Measurements from ENCODE around the gene STK32B.
"Not testable (repeated sequence)": the region's sequence is repeated elsewhere in the genome, so short reads cannot be mapped to it uniquely, and the experiment has no call there.

Gene STK32B

GRCh38 chr4:5277079-5277478, 225.8 kb downstream of the STK32B start:
- DNase-seq: no peak

- DNase-seq: no peak
These were observed 226.9 kb downstream of the STK32B start for GRCh38 chr4:5278213-5278612.

- not testable (repeated sequence) for DNase-seq
These were observed 228.8 kb downstream of the STK32B start for GRCh38 chr4:5280069-5280468.

- no peak for DNase-seq
These were observed 229.5 kb downstream of the STK32B start for GRCh38 chr4:5280828-5281227.

- DNase-seq: no peak
These were observed 232.6 kb downstream of the STK32B start for GRCh38 chr4:5283837-5284236.

- DNase-seq: no peak
These were observed 233.2 kb downstream of the STK32B start for GRCh38 chr4:5284517-5284916.

- DNase-seq: no peak
These were observed 240.8 kb downstream of the STK32B start for GRCh38 chr4:5292101-5292500.

GRCh38 chr4:5298000-5298787, 246.9 kb downstream of the STK32B start:
- DNase-seq: not testable (repeated sequence)

- no peak for DNase-seq
These were observed 249.0 kb downstream of the STK32B start for GRCh38 chr4:5300283-5300682.

- DNase-seq: no peak
These were observed 256.6 kb downstream of the STK32B start for GRCh38 chr4:5307928-5308327.

- DNase-seq: no peak
These were observed 271.0 kb downstream of the STK32B start for GRCh38 chr4:5322321-5322720.

- no peak for DNase-seq
These were observed 279.2 kb downstream of the STK32B start for GRCh38 chr4:5330339-5330989.

- no peak for DNase-seq
These were observed 286.5 kb downstream of the STK32B start for GRCh38 chr4:5337731-5338130.

- DNase-seq: no peak
These were observed 287.3 kb downstream of the STK32B start for GRCh38 chr4:5338531-5338930.

GRCh38 chr4:5340991-5341451, 289.7 kb downstream of the STK32B start:
- DNase-seq: no peak

GRCh38 chr4:5341526-5341925, 290.2 kb downstream of the STK32B start:
- no peak for DNase-seq

GRCh38 chr4:5355846-5356245, 304.6 kb downstream of the STK32B start:
- no peak for DNase-seq

GRCh38 chr4:5357870-5358269, 306.6 kb downstream of the STK32B start:
- no peak for DNase-seq

- peak in 1 of 2 donors; percentile 5 for DNase-seq
These were observed 310.7 kb downstream of the STK32B start for GRCh38 chr4:5361968-5362367.

GRCh38 chr4:5364406-5364805, 313.1 kb downstream of the STK32B start:
- no peak for DNase-seq

GRCh38 chr4:5365071-5366008, 314.1 kb downstream of the STK32B start:
- no peak for DNase-seq

GRCh38 chr4:5366009-5366386, 314.7 kb downstream of the STK32B start:
- DNase-seq: no peak

GRCh38 chr4:5366421-5366820, 315.1 kb downstream of the STK32B start:
- DNase-seq: no peak

Data from inflammatory macrophage treated with lipopolysaccharide for 1 hour (primary cell).